ENCODE measurements around the gene FAM89A.
A peak's percentile ranks its signal among the peaks of the same experiment; 100 is the strongest.

FAM89A gene

DNA sequence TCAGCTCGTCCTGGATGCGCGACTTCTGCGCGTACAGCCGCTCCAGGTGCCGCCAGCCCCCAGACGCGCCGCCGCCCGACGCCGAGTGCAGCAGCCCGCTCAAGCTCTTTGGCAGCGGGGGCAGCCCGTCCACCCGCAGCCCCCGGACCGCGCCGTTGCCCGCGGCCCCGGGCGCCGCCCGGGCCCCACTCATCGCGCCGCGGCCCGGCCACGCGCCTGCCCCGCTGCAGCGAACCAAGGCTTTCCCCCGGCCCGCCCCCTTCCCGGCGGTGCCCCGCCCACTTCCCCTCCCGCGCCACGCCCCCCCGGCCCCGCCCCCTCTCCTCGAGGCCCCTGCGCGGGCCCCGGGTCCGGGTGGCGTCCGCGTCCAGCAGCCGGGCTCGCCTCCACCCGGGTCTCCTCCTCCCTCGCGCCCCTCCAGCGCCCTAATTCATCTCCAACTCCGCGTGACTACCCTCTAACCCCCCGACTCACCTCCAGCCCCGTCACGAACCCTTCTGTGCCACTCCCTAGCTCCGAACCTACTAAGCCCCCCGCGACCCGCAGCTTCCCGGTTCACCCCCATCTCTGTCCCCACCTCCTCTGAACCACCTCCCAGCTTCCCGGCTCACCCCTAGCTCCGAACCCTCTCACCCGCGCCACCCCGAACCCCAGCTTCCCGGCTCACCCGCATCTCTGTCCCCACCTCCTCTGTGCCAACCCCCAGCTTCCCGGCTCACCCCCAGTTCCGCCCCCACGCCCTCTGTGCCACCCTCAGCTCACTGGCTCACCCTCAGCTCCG, at the start of gene FAM89A:
TSS of gene FAM89A (minus strand) at position 236 of the 781 bp plus-strand sequence. CDS start at position 193, 43 bp downstream.
- peak; percentile 43 to 48 for DNase-seq (ENCODE audit: low read depth in 2 of 2, low spot score in 1 of 2)

DNA sequence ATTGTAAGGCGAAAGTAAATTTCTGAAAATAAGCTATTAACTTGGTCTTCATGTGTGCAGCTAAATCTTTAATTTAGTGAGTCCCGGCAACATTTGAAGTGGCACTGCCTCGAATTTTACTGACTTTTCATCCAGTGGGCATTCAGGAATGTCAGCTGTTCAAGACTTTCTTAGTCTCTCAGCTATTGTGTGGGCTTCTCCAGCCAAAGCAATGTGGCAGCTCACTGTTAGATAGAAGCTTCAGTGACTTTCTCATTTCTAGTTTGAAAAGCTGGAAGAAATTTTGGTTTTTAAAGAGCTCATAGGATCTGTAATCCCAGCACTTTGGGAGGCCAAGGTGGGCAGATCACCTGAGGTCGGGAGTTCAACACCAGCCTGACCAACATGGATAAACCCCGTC, 44.3 kb upstream of the FAM89A start:
- DNase-seq (ENCODE audit: low read depth in 2 of 2, low spot score in 1 of 2), result no peak

DNA sequence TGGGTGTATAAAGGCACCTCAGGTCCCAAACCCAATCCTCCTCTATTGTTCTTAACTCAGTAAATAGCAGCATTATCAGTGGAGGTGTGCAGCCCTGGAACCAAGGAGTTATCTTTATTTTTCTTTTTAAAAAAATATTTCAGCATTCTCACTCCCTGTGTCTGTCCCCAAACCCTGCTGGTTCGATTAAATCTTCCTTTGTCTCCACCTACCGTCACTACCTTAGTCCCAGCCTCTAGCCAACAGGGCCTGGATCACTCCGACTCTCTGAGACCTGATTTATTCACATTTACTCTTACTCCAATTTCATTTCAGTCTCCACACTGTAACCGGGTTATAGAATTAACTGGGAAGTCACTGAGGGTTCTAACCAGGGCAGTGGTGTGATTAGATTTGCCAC, 39.1 kb upstream of the FAM89A start:
- no peak for DNase-seq (ENCODE audit: low read depth in 2 of 2, low spot score in 1 of 2)

DNA sequence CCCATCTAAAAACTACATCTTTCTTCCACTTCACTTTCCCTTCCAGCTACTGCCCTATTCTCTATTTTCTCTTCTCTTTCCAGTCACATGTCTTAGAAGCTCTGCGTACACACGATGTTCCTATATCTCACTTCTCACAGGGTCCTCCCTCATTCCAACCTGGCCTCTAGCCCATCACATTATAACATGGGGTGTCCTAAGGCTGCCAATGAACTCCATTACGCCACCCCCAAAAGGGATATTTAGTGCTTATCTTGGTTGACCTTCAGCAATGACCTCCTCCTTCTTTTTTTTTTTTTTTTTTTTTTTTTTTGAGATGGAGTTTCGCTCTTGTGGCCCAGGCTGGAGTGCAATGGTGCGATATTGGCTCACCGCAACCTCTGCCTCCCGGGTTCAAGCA, 38.2 kb upstream of the FAM89A start:
- no peak for DNase-seq (ENCODE audit: low read depth in 2 of 2, low spot score in 1 of 2)

DNA sequence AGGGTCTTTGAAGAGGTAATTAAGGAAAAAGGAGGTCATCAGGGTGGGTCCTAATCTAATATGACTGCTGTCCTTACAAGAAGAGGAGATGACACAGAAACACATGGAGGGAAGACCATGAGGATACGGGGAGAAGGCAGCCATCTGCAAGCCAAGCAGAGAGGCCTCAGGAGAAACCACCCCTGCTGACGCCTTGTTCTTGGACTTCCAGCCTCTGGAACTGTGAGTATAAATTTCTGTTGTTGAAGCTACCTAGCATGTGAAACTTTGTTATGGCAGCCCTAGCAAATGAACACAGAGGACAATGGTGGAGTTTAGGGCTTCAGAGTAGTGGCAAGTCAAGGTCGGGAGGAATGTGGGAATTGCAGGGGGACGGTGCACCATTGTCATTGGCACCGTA, 36.7 kb upstream of the FAM89A start:
- DNase-seq (ENCODE audit: low read depth in 2 of 2, low spot score in 1 of 2), result no peak

DNA sequence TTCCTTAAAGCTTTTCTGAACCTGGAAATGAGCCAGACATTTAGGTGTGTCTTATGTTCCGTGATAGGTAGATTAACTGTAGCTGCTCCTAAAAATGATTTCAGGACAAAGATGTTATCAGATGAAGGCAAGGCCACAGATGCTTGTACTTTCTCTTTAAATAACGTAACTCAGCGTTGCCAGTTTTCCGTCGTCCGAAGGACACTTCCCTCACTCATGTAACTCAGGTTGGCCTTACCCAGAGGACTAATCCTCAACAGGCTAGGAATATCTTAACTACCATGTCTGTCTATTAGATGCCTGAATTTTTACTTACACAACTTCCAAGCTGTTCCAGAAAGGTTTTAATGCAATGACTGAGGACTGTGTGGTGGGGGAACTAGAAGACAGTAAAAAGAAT, 35.4 kb upstream of the FAM89A start:
- DNase-seq (ENCODE audit: low read depth in 2 of 2, low spot score in 1 of 2), result no peak

DNA sequence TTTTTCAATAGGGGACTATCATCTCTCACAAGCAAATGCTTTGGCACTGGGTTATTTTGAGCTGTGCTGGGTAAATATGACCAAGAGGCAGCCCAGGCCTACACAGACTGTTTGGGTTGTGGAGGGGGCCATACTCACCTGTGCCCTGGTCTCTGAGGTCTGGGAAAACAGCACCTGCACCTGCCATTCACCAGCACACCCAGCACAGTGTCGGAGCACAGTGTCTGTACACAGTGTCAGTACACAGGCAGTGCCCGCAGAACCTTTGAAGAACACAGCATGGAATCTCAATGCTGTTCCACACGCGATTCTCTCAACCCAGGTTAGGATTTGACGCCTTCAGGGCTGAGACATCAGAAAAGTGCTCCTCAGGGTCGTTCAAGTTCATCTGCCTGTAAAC, 35.0 kb upstream of the FAM89A start:
- DNase-seq (ENCODE audit: low read depth in 2 of 2, low spot score in 1 of 2), result no peak

DNA sequence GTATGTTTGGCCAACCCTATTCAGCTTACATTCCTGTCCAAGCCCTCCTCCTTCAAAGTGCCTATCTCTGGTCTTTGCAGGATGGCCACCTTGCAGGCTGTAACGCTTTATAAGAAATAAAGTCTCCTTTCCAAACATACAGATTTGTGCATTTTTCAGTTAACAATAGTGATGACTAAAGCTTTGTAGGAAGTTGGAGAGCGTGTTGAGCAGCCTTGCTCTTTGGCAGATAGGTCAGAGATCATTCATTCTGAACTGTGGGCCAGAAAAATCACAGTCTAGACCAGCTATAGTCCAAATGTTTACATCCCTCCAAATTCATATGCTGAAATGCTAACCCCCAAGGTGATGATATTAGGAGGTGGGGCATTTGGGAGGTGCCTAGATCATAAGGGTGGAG, 34.0 kb upstream of the FAM89A start:
- no peak for DNase-seq (ENCODE audit: low read depth in 2 of 2, low spot score in 1 of 2)

DNA sequence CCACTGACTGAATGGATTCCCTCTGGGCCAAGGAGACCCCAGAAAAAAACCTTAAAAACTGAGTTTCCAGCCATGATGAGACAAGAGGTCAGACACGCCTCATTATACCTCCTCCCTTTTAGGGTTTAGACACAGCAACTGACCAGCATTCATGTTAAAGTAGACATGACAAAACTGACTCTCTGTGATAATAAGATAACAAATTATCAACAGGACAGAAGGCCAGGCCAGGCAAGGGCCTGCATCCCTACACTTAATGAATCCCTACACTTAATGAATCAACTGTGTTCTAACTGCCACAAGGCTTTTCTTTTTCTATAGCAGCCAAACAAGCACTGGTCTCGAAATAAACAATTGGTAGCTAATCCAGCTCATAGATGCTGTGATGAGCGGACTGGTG, 33.3 kb upstream of the FAM89A start:
- no peak for DNase-seq (ENCODE audit: low read depth in 2 of 2, low spot score in 1 of 2)

DNA sequence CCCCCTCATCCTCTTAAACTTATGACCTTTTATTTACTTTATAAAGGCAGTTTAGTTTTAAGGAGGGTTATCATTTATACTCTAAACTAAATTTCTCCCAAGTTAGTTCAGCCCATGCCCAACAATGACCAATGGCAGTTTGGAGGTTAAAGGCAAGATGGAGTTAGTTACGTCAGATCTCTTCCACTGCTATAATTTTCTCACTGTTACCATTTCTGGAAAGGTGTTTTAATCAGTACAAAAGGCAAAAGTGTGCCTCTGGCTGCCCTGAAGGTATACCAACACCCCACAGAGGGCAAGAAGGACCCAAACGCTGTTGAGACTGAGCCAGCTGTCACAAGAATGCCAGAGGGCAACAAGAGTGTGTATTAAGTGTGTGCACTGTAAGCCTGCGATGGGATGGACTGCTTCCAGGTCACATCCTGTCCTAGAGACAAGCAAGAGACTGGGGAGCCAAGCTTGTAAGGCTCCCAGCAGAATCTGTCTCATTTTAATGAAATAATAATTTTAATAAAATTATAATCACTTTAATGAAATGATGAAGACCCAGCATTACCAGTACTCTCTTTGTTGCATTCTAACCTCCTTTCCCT, 32.5 kb upstream of the FAM89A start:
- no peak for DNase-seq (ENCODE audit: low read depth in 2 of 2, low spot score in 1 of 2)

DNA sequence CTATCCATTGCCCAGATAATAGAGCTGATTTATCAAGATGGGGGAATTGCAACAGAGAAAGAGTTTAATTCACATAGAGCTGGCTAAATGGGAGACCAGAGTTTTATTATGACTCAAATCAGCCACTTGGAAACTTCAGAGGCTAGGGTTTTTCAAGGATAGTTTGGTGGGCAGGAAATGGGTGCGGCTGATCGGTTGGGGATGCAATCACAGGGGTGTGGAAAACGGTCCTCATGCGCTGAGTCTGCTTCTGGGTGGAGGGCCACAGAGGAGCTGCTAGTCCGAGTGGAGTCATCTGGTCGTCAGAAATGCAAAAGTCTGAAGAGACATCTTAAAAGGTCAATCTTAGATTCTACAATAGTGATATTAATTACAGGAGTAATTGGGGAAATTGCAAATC, 32.0 kb upstream of the FAM89A start:
- no peak for DNase-seq (ENCODE audit: low read depth in 2 of 2, low spot score in 1 of 2)

DNA sequence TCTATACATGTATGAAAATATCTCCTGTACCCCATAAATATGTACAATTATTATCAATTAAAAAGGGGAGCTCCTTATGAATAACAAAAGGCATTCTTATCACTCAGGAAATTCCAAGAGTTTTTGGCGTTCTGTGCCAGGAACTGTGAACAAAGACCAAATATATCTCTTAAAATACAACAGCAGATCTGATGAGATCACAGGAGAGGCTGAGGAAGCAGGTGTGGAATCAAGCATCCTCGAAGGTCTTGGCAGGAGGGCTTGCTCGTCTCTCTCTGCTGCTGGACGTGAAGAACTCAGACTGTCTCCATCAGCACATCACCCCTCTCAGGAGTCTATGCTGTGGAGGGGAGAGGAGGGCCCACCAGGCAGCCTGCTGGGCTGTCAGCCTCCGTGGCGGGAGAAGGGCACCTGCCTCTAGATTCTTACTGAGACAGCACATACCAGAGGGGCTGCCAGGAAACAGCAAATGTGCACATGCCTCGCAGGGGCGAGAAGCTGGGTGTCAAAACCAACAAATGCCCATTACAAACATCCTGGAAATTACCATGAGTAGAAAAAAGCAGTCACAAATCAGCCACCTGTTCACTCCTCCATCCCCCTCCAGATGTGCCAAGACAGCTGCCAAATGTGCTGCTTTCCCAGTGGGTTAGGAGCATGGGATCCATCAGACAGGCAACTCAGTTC, 30.8 kb upstream of the FAM89A start:
- no peak for DNase-seq (ENCODE audit: low read depth in 2 of 2, low spot score in 1 of 2)

DNA sequence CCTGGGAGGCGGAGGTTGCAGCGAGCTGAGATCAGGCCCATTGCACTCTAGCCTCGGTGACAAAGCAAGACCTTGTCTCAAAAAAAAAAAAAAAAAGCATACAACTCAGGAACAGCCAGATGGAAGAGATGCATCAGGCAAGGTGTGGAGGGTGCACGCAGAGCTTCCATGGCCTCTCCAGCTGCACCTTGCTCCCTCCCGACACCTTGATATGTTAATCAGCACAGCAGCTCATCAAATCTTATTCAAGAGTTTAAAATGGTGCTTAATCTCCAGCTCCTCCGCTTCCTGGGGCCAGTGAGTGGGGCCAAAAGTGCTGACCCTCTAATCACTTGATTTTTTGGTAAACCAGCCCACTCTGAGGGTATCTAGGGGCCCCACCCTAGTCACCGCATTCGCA, 29.3 kb upstream of the FAM89A start:
- DNase-seq (ENCODE audit: low read depth in 2 of 2, low spot score in 1 of 2), result no peak

DNA sequence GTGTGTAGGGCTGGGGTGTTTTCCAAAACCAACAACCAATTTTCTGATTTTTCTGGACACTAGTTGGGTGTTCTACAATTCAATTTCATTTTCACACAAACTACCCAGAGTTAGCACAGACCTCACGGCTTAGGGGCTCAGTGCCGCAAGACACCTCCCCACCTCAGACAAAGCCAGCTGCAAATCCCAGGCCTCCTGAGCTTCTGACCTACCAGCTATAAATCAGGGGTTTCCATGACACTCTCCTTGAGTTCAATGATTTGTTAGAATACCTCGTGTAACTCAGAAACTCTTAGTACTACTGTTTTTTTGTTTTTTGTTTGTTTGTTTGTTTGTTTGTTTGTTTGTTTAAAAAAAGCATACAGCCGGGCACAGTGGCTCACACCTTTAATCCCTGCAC, 28.7 kb upstream of the FAM89A start:
- DNase-seq (ENCODE audit: low read depth in 2 of 2, low spot score in 1 of 2), result no peak

DNA sequence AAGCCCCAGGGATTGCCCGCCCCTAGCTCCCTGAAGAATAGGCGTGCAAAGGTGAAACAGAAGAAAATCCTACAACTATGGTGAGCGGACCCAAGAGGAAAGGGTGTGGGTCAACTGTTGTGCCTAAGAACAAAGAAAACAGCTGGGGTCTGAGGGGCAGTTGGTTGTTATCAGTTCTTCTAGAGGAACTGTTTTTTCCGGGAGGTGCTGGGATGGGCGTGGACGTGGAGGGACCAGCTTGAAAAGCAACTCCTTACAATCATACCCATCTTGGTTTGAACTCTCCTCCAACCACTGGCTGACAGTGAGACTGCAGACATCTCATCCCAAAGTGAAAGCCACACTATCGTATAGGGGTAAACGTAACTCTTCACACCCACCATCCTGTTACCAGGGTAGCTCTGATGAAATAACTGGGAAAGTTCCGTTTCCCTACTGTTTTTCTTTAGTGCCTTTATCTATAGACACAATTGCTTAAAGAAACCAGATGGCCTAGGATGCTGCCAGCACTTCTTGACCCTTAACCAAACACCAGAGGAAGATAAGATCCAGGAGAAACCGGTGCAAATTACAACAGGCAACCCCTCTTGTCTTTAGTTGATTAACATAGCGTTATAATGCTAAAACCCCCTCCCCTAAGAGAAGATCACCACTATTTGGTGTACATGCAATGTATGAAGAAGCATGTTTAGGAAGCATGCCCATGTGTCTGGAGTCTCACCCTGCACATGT, 25.6 kb upstream of the FAM89A start:
- DNase-seq (ENCODE audit: low read depth in 2 of 2, low spot score in 1 of 2), result no peak

DNA sequence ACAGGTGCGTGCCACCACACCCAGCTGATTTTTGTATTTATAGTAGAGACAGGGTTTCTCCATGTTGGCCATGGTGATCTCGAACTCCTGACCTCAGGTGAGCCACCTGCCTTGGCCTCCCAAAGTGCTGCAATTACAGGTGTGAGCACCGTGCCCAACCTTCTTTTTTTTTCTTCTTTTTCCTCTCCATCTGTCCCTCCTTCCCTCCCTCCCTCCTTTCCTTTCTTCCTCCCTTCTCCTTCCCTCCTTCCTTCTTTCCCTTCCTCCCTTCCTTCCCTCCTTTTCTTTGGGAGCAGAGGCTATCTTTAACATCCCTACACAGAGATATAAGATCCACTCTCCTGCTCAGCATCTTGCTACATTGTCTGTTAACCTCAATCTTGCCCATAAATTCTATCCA, 24.4 kb upstream of the FAM89A start:
- DNase-seq (ENCODE audit: low read depth in 2 of 2, low spot score in 1 of 2), result no peak

DNA sequence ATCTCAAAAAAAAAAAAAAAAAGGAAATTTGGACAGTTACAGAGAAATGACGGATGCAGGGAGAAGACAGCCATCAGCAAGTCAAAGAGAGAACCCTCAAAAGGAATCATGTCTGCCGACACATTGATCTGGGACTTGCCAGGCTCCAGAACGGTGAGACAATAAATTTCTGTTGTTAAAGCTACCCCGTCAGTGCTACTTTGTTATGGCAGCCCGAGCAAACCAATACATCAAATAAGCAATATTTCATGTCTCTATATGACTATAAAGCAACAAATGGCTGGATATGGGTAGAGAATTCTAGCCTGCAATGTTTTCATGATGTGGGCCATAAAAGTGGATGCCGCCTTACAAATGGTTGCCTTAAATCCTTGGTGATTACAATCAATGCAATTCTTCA, 23.3 kb upstream of the FAM89A start:
- DNase-seq (ENCODE audit: low read depth in 2 of 2, low spot score in 1 of 2), result no peak

DNA sequence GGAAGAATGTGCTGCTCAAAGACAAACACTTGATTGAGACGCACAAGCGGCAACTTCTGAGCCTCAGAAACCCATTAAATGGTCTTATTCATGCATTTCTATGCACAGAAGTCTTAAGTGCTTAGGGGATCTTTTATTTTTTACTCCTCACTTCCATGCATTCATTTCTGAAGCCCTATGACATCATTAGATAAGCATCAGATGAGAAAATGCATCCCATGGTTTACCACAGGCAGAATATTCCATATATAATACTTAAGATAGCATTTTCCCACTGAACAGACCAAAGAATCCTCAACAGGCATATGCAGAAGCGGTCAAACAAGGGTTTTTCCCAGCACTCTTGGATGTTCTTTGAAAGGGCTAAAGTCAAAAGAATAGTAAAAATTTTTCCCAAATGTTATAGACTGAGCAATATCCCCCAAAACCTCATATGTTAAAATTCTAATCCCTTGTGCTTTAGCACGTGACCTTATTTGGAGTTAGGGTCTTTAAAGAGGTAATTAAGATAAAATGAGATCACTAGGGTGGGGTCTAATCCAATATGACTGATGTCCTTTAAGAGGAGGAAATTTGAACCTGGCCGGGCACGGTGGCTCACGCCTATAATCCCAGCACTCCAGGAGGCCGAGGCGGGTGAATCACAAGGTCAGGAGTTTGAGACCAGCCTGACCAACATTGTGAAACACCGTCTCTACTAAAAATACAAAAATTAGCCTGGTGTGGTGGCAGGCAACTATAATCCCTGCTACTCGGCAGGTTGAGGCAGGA, 22.6 kb upstream of the FAM89A start:
- no peak for DNase-seq (ENCODE audit: low read depth in 2 of 2, low spot score in 1 of 2)

DNA sequence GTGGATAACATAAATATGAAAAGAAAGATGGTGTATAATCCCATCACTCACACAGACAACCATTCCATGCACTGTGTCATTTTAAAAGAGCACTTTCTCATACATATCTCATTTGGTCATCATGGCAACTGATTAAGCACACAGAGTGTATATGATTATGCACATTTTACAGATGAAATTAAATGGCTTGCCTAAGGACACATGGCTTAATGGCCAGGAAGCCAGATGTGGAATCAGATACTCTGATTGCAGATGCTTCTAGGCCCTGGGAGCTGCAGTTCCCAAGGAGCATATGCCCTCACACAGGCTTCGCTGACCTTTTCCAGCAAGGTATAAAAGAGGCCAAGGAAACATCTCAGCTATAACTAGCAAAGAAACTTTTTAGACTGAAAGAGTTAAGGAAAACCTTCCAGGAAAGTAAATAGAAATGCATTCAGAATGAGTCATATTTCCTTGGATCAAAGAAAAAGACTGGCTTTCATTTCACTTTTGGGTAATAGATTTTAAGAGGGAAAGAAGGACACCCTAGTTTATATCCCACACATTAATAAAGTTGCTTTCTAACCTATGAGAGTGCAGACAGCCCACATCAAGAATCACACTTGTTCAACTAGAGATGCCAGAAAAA, 19.6 kb upstream of the FAM89A start:
- DNase-seq (ENCODE audit: low read depth in 2 of 2, low spot score in 1 of 2), result no peak

DNA sequence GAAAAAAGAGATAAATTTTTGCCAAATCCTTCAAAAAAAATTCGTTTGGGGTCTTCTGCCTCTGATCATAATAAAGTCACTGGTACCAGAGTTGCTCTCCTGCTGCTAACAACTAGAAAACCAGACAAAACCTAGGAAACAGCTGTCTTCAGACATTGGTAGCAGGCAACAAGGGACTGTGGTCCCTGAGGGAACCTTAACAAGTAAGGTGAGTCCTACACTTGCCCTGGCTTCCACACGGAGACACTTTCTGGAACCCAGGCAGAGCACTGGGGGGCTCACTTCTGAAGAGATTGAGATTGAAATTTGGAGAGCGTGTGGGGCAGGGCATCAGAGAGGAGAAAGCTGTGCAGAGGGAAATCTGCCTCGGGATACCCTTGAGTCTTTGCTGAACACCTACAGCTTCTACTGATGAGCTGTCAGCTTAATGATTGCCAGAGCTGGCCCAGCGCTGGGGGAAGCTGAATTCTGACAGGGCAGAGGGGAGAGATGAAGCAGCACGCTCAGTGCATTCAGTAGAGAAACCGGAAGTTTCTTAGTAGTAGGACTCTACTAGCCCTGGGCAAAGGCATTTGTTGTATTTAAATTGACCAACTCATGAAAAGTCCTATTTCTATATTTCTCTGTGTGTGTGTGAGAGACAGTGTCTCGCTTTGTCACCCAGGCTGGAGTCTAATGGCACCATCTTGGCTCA, 18.5 kb upstream of the FAM89A start:
- DNase-seq (ENCODE audit: low read depth in 2 of 2, low spot score in 1 of 2), result no peak

Data from stimulated activated CD8-positive, alpha-beta memory T cell treated with anti-CD3 and anti-CD28 coated beads, Interleukin-4, amount 100 ng/mL, for 4 hours (primary cell).